H1 (cell line): Measurements from ENCODE around the gene SGSM1. TPM values are rescaled to one million over a fixed set of nuclear protein-coding genes. Genes with fewer than 3 reads are reported as not detected.

Source experiments
- CTCF ChIA-PET: fragments of 300-600 bp; sonication (Branson Sonifier 250); formaldehyde crosslinking; loops from one replicate; lab custom pipeline; 2021; ENCODE audit not compliant: partially characterized antibody; lab: Charles Lee
- POLR2A ChIA-PET: fragments of 300-600 bp; sonication (Branson Sonifier 250); formaldehyde crosslinking; loops from one replicate; lab custom pipeline; 2021; ENCODE audit warnings: inconsistent platforms; ENCODE audit not compliant: partially characterized antibody; lab: Charles Lee
- DNase-seq, 2 experiments: peaks; one replicate each; pipeline versions ENCODE4 v3.0.0 to v3.0.0-alpha.2; 2010 to 2022; ENCODE audit warnings: low spot score in 2 of 2, low read depth in 1 of 2, mixed read lengths in 1 of 2
- FAIRE-seq: peaks from 2 replicates; lab custom pipeline; 2011; peaks lifted over from hg19 to GRCh38; lab: Jason Lieb, UNC
- H2AFZ ChIP-seq: 2 replicates; pipeline ENCODE4 v1.8.1; 2012; ENCODE audit warnings: low read length, inconsistent platforms
- H2AK5ac ChIP-seq: 2 replicates; pipeline ENCODE4 v1.6.1; 2013; ENCODE audit warnings: low read depth, low read length
- H2BK120ac ChIP-seq: replicated peaks from 2 replicates; pipeline ENCODE3; 2013; ENCODE audit warnings: low read depth, low read length, inconsistent platforms
- H2BK12ac ChIP-seq: 2 replicates; pipeline ENCODE4 v1.6.1; 2013; ENCODE audit warnings: low read depth, low read length
- H2BK15ac ChIP-seq: 2 replicates; pipeline ENCODE4 v1.6.1; 2013; ENCODE audit warnings: low read length
- H2BK20ac ChIP-seq: 2 replicates; pipeline ENCODE4 v1.6.1; 2013; ENCODE audit warnings: low read length
- H2BK5ac ChIP-seq: 2 replicates; pipeline ENCODE4 v1.6.1; 2013; ENCODE audit warnings: low read depth, low read length
- H3K14ac ChIP-seq: 2 replicates; pipeline ENCODE4 v1.6.1; 2013; ENCODE audit warnings: inconsistent platforms; ENCODE audit not compliant: insufficient read length
- H3K18ac ChIP-seq: 2 replicates; pipeline ENCODE4 v1.6.1; 2013; ENCODE audit warnings: low read length; ENCODE audit errors: extremely low read depth
- H3K23ac ChIP-seq: 2 replicates; pipeline ENCODE4 v1.6.1; 2013; ENCODE audit warnings: inconsistent platforms; ENCODE audit not compliant: insufficient read length
- H3K23me2 ChIP-seq: 2 replicates; pipeline ENCODE4 v1.6.1; 2013; ENCODE audit warnings: low read depth, low read length
- H3K27ac ChIP-seq: 2 replicates; pipeline ENCODE4 v1.6.1; 2011; ENCODE audit warnings: low read depth, low read length, inconsistent platforms
- H3K27me3 ChIP-seq, 4 experiments: replicated peaks in 1 of 4; 1 replicate in 1 of 4; 2 replicates in 3 of 4; pipeline versions ENCODE4 v1.6.1 to v1.8.1; 2011 to 2013; ENCODE audit warnings: low read length in 3 of 4, mild to moderate bottlenecking in 3 of 4, inconsistent platforms in 2 of 4, mixed read lengths in 2 of 4, moderate library complexity in 1 of 4; ENCODE audit not compliant: control insufficient read depth in 3 of 4, insufficient read depth in 3 of 4; ENCODE audit errors: extremely low read depth in 1 of 4
- H3K36me3 ChIP-seq, 4 experiments: 2 replicates each; pipeline versions ENCODE4 v1.6.1 to v1.8.1; 2011 to 2013; ENCODE audit warnings: mild to moderate bottlenecking in 4 of 4, low read length in 3 of 4, moderate library complexity in 2 of 4, control low read depth in 1 of 4, inconsistent platforms in 1 of 4; ENCODE audit not compliant: insufficient read depth in 4 of 4, control insufficient read depth in 2 of 4
- H3K4ac ChIP-seq: replicated peaks from 2 replicates; pipeline ENCODE3; 2013; ENCODE audit warnings: low read length, low read depth, mixed read lengths, inconsistent platforms; ENCODE audit not compliant: insufficient read length
- H3K4me1 ChIP-seq, 4 experiments: replicated peaks in 1 of 4; 1 replicate in 1 of 4; 2 replicates in 3 of 4; pipeline versions ENCODE4 v1.6.1 to v1.8.1; 2011 to 2013; ENCODE audit warnings: low read length in 3 of 4, inconsistent platforms in 2 of 4, mixed read lengths in 1 of 4; ENCODE audit not compliant: insufficient read depth in 4 of 4, control insufficient read depth in 3 of 4
- H3K4me2 ChIP-seq, 2 experiments: 2 replicates each; pipeline versions ENCODE4 v1.6.1 to v1.8.1; 2011 to 2013; ENCODE audit warnings: low read depth in 2 of 2, low read length in 2 of 2, control low read depth in 1 of 2, inconsistent platforms in 1 of 2, mild to moderate bottlenecking in 1 of 2; ENCODE audit not compliant: insufficient read depth in 1 of 2
- H3K4me3 ChIP-seq, 4 experiments: fragments of 200-600, 300-600 bp in 1 of 4; sonication (generic), shearing (Covaris generic), sonication (Bioruptor Twin) in 1 of 4; 2 replicates each; pipeline versions ENCODE4 v1.5.1 to v1.8.1; 2011 to 2016; ENCODE audit warnings: low read length in 4 of 4, low read depth in 3 of 4, control low read depth in 2 of 4, inconsistent platforms in 2 of 4, mild to moderate bottlenecking in 2 of 4, mixed read lengths in 1 of 4, moderate library complexity in 1 of 4; ENCODE audit not compliant: insufficient read depth in 2 of 4; ENCODE audit errors: extremely low read depth in 1 of 4
- H3K56ac ChIP-seq: replicated peaks from 2 replicates; pipeline ENCODE3; 2013; ENCODE audit warnings: low read depth, mild to moderate bottlenecking, mixed read lengths, low read length, inconsistent platforms; ENCODE audit not compliant: insufficient read length
- H3K79me1 ChIP-seq: 2 replicates; pipeline ENCODE4 v1.6.1; 2013; ENCODE audit warnings: low read depth, low read length, control low read depth
- H3K79me2 ChIP-seq, 2 experiments: 2 replicates each; pipeline versions ENCODE4 v1.6.1 to v1.8.1; 2012 to 2013; ENCODE audit warnings: low read length in 2 of 2, mild to moderate bottlenecking in 2 of 2, inconsistent platforms in 1 of 2; ENCODE audit not compliant: insufficient read depth in 2 of 2, control insufficient read depth in 1 of 2
- H3K9ac ChIP-seq, 4 experiments: replicated peaks in 1 of 4; 1 replicate in 1 of 4; 2 replicates in 3 of 4; pipeline versions ENCODE4 v1.6.1 to v1.8.1; 2011 to 2013; ENCODE audit warnings: low read depth in 3 of 4, low read length in 3 of 4, control low read depth in 2 of 4, mild to moderate bottlenecking in 2 of 4, moderate library complexity in 2 of 4, inconsistent platforms in 1 of 4; ENCODE audit errors: extremely low read depth in 1 of 4
- H3K9me3 ChIP-seq, 2 experiments: 2 replicates each; pipeline versions ENCODE4 v1.6.1 to v1.8.1; 2012 to 2013; ENCODE audit warnings: mild to moderate bottlenecking in 2 of 2, moderate library complexity in 2 of 2, control low read depth in 1 of 2, inconsistent platforms in 1 of 2, low read depth in 1 of 2, low read length in 1 of 2, mixed read lengths in 1 of 2; ENCODE audit not compliant: insufficient read depth in 2 of 2
- H4K20me1 ChIP-seq, 2 experiments: replicated peaks in 1 of 2; 2 replicates each; pipeline versions ENCODE3 to v1.8.1; 2011 to 2013; ENCODE audit warnings: inconsistent platforms in 2 of 2, low read length in 2 of 2, mild to moderate bottlenecking in 1 of 2; ENCODE audit not compliant: insufficient read depth in 2 of 2, control insufficient read depth in 1 of 2
- H4K5ac ChIP-seq: 2 replicates; pipeline ENCODE4 v1.6.1; 2013; ENCODE audit warnings: low read length, low read depth, mixed read lengths, inconsistent platforms; ENCODE audit not compliant: insufficient read length
- H4K8ac ChIP-seq: 2 replicates; pipeline ENCODE4 v1.8.0; 2013; ENCODE audit warnings: mild to moderate bottlenecking, moderate library complexity, low read length, inconsistent platforms; ENCODE audit not compliant: insufficient read depth; ENCODE audit errors: extremely low read depth
- H4K91ac ChIP-seq: replicated peaks from 2 replicates; pipeline ENCODE3; 2013; ENCODE audit warnings: low read length, mixed read lengths, inconsistent platforms; ENCODE audit not compliant: insufficient read length
- ATF2 ChIP-seq: IDR thresholded peaks from 2 replicates; pipeline ENCODE4 v1.6.1; 2012; ENCODE audit warnings: low read length, inconsistent platforms
- FOSL1 ChIP-seq: IDR thresholded peaks from 2 replicates; pipeline ENCODE4 v1.6.1; 2011; ENCODE audit warnings: mild to moderate bottlenecking, low read depth, low read length, moderate library complexity; ENCODE audit not compliant: insufficient read depth
- MAFK ChIP-seq: IDR thresholded peaks from 2 replicates; pipeline ENCODE4 v1.6.1; 2012; ENCODE audit warnings: low read depth, mild to moderate bottlenecking, improper control_type of control experiment, low read length
- PHF8 ChIP-seq: fragments of 200-600 bp; sonication (generic); conservative IDR thresholded peaks from 2 replicates; pipeline ENCODE4 v1.7.1; 2012; ENCODE audit warnings: low read depth, mild to moderate bottlenecking, inconsistent platforms, low read length, moderate library complexity
- RBBP5 ChIP-seq: IDR thresholded peaks from 2 replicates; pipeline ENCODE4 v1.7.1; 2012; ENCODE audit warnings: low read depth, mild to moderate bottlenecking, inconsistent platforms, low read length, moderate library complexity, borderline replicate concordance
- TAF1 ChIP-seq: IDR thresholded peaks from 2 replicates; pipeline ENCODE4 v1.6.1; 2011; ENCODE audit warnings: mild to moderate bottlenecking, low read depth, low read length
- WGBS, 2 experiments: shearing (Covaris generic) in 1 of 2; methylation state at CpG; one replicate each; pipeline versions ENCODE4 v1.1.6 to v1.1.7; 2013 to 2015; ENCODE audit warnings: low lambda C conversion rate in 2 of 2, mixed read lengths in 2 of 2, inconsistent platforms in 1 of 2, low coverage in 1 of 2, missing lambda C conversion rate in 1 of 2; ENCODE audit not compliant: insufficient replicate concordance in 2 of 2, insufficient coverage in 1 of 2, insufficient read length in 1 of 2; ENCODE audit errors: extremely low coverage in 1 of 2, missing lambda C conversion rate in 1 of 2; 5-methylcytosine and 5-hydroxymethylcytosine counted together
- polyA plus RNA-seq, 7 experiments: library from polyadenylated mRNA; depleted of rRNA in 3 of 7; stranded (reverse) in 5 of 7; unstranded in 2 of 7; fragments of >200 nt in 5 of 7; fragments of 200-250 nt in 2 of 7; gene quantifications; 1 replicate in 5 of 7; 2 replicates in 1 of 7; 4 replicates in 1 of 7; pipeline versions ENCODE4 v1.2.1 to v1.2.3, GENCODE V29; 2011 to 2013; ENCODE audit warnings: missing spikeins in 2 of 7, mixed read lengths in 2 of 7
- total RNA-seq: library from RNA; stranded (reverse); fragmentation: NEBNext Ultra II Directional; extraction: Animal tissue kit (Norgen Biotek cat#: 25700); gene quantifications from 2 replicates; pipeline ENCODE4 v1.2.1, GENCODE V29; 2021

The SGSM1 gene
- total and polyA plus RNA-seq, 2 of the 8 experiments (the other 6 are each of a cell fraction or from before 2014, with no cell fraction given) = 2.8 to 5.2 TPM

DNA sequence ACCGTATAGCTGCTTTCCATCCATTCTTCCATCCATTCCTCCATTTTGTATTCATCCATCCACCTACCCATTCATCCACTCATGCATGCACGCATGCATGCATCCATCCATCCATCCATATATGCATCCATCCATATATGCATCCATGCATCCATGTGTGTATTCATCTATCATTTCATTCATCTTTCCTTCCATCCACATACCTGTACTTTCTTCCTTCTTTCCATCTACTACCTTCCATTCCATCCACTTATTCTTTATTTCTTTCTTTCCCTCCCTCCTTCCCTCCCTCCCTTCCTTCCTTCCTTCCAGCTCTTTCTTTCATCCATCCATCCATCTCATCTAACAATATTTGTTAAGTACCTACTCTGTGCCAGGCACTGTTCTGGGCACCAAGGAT, 166.4 kb downstream of the SGSM1 start:
- no peaks in the 10 kb centered on the region for H3K9me3 ChIP-seq
- no peak overlapping the region for H3K4me3 ChIP-seq
- H3K9ac ChIP-seq = no peak overlapping the region
- H3K23me2 ChIP-seq = no peaks in the 10 kb centered on the region
- H3K23ac ChIP-seq = no peak overlapping the region
- H4K91ac ChIP-seq = no peak overlapping the region
- H3K56ac ChIP-seq = no peak overlapping the region
- no peak overlapping the region for H2BK15ac ChIP-seq
- no peaks in the 10 kb centered on the region for H3K36me3 ChIP-seq
- H4K20me1 ChIP-seq = peaks cover 0 to 2% of the 10 kb centered on the region in 2 experiments
- no peak for FAIRE-seq
- H2BK12ac ChIP-seq = peak overlapping the region; percentile 50; the same call in 1 of the 2 replicates
- no peak overlapping the region for H4K8ac ChIP-seq
- no peak for DNase-seq
- peaks cover 16 to 31% (median 23%) of the 10 kb centered on the region in 4 experiments for H3K4me1 ChIP-seq
- no peaks in the 10 kb centered on the region for H3K27me3 ChIP-seq
- CTCF ChIA-PET = interaction anchor here (0.7 to 1.2 kb wide), 4 partner anchors 12 to 79 kb away, joined by 3 to 4 read pairs (median 4); no protein-coding TSS in a partner anchor
- H2BK5ac ChIP-seq = 0 out of 2 replicates have a peak overlapping the region, but pooled peaks have one; percentile 39
- H4K5ac ChIP-seq = no peak overlapping the region
- H3K4me2 ChIP-seq = no peak overlapping the region
- H2AK5ac ChIP-seq = no peak overlapping the region
- TF ChIP-seq PHF8 = no peak
- no peak for TF ChIP-seq ATF2
- no peak for TF ChIP-seq RBBP5
- no peak for TF ChIP-seq TAF1
- no peak for TF ChIP-seq MAFK
- no peak for TF ChIP-seq FOSL1
- 87% methylated on average over 2 of the region's 2 CpGs; no CpG with 5 or more reads in 1 of the 2 experiments for WGBS, 2 experiments
- H3K4ac ChIP-seq = no peak overlapping the region
- POLR2A ChIA-PET = no interaction called here
- H3K18ac ChIP-seq = no peak overlapping the region
- H3K79me1 ChIP-seq = peaks cover 2% of the 10 kb centered on the region
- H2BK120ac ChIP-seq = no peak overlapping the region
- no peak overlapping the region for H2BK20ac ChIP-seq
- H3K27ac ChIP-seq = no peak overlapping the region
- H3K14ac ChIP-seq = no peak overlapping the region
- peaks cover 0 to 9% of the 10 kb centered on the region in 2 experiments; a peak in 1 of 4 replicates for H3K79me2 ChIP-seq
- no peak overlapping the region for H2AFZ ChIP-seq
